GM18511 (cell line): ENCODE data around the gene UBE2R2.
"Not testable (repeated sequence)": the region's sequence is repeated elsewhere in the genome, so short reads cannot be mapped to it uniquely, and the experiment has no call there.

Experiments used
- ATAC-seq: cut with Tn5 transposase; IDR thresholded peaks from one replicate; pipeline ENCODE4 v1.9.1; 2021; ENCODE audit warnings: mild to moderate bottlenecking, moderate library complexity; ENCODE audit not compliant: unreplicated experiment

Gene UBE2R2

DNA sequence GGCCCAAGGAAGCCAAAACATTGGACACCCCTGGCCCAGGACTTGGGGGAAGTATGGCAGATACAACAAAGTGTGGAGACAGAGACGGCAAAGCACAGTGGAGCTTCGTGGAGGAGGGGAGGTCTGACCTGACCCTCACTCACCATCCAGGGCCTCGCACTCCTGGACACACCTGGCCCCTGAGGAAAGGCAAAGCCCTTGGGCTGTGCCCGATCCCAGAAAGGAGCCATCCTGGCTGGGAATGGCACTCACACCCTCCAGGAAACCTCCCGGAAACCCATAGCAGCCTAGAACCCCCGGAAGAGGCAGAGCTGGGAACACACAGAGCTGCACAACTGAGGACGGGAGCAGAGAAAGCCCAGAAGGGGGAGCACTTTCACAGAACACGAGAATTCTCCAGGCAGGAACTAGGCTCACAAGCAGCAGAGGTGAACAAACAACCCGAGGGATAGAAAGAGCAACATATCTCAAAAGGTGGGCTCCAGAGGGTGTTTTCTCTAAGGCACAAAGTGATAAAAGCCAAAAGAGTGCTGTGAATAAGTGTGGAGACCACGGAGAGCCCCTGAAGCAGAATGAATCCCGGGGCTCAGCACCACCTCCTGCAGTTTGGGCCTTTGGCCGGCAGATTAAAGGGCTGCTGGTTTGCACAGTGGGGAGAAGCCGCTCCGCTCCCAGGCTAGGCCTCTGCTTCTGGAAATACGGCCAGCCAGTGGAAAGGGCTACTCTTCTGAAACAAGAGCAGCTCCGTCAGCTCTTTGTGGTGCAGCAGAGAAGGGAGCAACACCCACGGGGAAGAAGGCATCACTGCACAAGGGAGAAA is 108.2 kb downstream of the UBE2R2 start:
- ATAC-seq = no peak

DNA sequence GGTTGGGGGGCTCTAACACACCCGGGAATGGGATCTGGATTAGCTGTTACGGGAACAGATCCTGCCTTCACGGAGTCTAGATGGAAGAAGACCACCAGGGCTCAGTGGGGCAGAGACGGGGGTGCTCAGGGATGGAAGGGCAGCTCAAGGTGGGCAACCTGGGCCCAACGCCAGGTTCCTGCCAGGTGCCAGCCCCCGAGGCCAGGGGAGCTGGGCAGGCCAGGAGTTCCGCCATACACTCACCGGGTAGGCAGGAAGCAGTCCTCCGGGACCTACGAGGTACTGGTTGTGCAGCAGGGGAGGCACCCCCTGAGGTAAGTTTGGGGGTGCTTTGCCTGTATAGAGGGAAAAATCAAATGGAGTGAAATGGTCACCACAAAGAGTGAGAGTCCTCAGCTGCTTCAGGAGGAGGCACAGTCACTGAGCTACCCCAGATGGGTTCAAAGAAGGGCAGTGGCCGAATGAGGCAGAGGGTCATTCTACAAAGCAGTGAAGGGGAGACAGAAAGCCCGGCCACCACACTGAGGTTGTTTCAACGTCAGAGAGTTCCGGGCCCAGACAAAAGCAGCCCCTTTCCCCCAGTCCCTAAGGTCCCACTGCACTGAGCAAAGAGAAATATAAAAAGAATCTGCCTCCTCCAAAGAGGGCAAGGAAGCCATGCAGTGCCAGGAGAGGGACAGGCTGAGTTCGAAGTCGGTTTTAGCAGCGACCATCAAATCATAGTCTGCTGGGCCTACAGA is 110.0 kb downstream of the UBE2R2 start:
- ATAC-seq = no peak

DNA sequence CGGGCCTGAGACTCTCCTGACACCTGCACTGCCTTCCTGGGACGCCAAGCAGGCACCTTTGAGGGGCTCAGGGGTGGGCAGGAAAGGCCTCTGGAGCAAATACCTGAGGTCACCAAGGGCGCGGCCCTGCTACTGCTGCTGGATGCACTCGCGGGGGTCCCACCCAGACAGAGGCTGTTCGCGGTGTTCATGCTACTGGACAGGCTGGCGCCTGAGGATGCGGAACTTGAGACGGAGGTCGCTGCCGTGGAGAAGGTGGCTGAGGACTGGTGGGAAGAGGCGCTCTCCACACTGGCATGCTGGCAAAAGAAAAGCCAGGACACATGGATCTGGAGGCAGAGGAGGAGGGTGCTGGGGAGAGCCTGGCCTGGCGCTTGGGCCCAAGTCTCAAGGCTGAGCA is 110.7 kb downstream of the UBE2R2 start:
- ATAC-seq = no peak

DNA sequence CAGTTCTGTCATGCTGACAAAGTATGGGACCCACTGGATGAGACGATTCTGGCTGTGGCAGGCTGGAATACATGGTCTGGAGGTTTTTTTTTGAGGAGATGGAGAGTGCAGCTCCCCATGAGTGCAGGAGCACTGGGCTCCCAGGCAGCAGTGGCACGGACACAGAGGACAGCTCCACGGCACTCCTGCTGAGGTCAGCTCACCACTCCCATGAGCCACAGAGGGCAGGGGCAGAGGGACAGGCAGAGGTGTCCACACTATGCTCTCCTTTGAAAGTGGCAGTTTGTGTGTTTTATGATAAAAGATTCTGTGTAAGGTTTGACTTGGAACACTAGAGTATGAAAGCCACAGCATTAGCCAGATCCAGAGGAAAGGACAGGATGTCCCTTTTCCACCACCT is 114.4 kb downstream of the UBE2R2 start:
- ATAC-seq = no peak

DNA sequence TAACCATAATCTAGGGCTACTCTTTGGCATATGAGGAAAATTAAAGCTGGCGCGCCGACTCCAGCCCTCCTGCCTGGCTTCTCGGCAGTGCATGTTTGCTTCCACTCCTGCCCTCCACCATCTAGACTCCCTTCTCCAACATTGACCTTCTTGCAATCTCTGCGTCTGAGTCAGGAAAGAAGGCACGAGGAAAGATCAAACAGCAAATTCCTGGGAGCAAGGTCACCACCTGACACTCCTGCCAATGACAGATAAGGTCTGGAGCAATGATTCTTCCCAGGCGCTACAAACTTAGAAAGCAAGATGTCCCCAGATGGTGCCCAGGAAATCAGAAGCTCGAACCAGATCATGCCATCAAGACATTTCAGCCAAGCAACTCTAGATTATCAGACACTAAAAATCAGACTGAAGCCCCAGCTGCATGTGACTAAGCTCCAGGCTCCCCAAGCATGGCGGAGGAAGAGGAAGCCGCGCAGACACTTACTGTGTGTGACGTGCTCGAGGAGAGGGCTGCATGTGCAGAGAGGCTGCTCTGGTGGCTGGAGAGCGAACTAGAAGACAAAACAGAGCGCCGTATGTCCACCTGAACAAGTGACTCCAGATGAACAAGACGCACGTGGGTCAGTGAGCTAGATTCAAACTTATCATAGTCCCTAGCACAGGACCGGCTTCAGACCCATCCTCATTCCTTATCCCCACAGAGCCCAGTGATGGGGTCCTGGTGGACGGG is 115.3 kb downstream of the UBE2R2 start:
- ATAC-seq = no peak

DNA sequence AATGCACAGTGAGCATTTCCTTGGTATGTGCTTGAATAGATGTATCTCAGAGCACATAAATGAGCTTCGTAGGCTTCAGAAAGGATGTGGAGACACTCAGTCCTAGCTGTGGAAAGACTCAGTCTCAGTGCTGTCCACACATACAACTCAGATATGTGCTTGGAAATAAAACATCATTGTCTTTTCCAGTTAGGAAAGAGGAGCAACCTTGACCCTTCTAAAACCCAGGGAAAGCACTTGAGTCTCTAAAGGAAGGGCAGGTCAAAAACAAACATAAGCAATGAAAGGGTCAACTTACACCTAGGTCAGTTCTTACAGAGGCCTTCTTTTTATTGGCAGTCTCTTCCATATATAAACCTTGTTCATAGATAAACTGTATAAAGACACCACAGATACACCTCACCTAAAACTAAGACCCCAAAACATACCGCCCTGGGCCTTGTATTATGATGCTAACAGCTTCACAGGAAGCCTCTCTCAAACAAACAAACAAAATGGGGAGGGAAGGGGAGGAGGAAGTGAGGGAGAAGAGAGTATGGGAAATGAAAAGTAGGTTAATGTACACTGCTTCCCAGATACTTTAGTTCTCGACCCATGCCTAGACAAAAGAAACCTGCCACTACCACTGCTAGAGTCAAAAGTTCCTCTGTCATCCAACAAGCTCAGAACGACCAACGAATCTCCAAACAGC is 117.4 kb downstream of the UBE2R2 start:
- ATAC-seq = no peak

DNA sequence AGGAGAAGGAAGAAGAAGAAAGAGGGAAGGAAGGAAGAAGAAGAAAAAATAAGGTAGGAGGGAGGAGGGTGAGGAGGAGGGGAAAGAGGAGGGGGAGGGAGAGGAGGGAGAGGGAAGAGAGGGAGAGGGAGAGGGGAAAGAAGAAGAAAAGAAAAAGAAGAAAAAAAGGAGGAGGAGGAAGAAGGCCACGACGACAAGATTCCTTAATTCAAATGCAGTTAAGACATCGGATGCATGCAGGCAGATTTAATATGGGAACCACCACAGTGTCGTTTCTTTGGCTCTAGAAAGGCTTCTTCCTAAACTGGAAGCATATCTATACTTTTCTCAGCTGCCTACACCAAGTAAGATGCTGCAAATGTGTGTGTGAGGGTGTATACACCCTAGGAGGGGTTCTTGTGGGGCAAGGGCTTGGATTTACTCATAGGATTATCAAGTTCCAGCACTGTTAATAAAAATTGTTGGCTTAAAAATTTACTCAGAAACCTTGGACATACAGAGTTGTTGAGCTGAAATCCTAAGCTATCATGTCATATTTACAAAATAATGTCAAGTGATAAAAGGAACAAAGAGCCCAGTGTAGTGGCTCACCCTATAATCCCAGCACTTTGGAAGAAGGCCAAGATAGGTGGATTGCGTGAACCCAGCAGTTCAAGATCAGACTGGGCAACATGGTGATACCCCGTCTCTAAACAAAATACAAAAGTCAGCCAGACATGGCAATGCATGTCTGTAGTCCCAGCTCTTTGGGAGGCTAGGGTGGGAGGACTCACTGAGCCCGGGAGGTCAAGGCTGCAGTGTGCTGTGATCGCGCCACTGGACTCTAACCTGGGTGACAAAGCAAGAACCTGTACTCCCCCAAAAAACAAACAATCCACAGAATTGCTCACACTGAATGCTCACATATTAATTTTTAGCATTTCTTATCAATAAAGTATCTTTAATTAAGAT is 123.2 kb downstream of the UBE2R2 start:
- no peak for ATAC-seq

DNA sequence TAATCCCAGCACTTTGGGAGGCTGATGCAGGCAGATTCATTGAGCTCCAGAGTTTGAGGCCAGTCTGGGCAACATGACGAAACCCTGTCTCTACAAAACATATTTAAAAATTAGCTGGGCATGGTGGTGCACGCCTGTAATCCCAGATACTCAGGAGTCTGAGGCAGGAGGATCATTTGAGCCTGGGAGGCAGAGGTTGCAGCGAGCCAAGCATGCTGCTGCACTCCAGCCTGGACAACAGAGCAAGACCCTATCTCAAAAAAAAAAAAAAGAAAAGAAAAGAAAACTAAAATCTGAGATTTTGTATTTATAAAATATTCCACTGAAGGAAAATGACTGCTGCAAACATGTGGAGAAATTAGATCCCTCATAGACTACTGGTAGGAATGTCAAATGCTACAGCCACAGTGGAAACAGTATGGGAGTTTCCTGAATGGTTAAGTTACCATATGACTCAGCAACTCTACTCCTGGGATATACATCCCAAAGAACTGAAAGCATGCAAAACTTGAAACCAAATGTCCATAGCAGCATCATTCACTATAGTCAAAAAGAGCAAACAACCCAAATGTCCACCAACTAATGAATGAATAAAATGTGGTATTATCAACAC is 125.6 kb downstream of the UBE2R2 start:
- ATAC-seq = no peak

DNA sequence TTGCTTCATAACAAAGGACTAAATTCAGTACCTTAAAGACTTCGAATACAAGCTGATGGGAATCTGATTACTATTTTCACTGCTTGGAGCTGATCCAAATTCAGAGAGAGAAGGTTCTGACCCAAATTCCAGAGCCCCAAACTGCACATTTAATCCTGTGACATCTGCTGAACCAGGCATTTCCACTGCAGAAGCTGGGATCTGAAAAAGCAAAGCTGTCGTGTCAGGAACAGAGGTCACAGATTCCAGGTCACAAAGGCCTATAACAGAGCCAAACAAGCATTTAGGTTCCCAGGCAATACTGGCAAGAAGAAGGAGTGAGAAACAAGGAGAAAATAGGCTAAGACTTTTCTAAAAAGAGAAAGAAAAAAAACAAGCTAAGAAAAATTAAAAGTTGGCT is 126.4 kb downstream of the UBE2R2 start:
- ATAC-seq = no peak

DNA sequence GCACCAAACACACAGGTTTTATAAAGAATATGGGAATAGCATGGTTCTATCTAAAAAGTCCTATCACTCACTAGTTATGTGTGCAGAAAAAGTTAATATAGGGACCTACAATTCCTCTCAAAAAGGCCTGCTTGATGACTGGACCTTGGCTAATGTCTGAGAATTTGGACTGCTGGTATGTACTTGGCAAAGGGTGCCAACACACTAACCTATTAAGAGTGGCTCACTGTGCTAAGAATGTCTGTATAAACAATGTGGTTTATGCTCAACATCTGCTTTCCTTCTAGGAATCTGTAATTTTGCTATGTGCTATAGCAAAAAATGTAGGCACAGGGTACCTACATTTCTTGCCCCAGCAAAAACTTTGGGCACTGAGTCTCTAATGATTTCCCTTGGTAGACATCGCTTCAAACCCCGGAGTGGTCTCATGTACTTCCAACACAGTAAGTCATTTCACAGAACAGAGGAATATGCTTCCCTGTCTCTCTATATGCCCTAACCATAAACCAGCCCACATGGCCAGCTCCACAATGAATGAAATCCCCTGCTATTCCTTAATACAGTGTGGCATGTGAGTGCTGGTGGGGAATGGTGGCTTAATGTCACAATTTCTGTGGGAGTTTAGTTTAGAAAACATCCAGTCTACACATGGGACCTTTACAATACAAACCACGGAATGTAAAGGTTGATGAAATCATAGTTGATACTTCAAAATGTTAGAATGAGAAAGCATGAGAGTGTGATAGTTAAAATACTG is 130.0 kb downstream of the UBE2R2 start:
- no peak for ATAC-seq

DNA sequence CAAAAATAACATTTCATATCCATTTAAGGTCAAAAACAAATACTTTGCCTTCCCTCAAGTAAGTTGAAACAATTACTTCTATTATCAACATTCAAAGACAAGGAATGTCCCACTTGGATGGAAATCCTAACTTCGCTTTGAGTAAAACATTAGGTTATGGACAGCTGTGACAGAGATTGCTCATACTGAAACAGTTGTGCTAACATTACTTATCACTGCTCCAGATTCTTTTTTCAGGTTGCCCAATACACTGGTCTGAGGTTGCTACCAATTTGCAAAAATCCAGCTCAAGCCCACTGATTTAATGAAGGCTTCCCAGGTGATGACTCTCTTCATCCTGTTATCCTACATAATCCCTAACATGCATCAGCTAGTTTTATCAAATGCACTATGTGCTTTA is 133.4 kb downstream of the UBE2R2 start:
- no peak for ATAC-seq

DNA sequence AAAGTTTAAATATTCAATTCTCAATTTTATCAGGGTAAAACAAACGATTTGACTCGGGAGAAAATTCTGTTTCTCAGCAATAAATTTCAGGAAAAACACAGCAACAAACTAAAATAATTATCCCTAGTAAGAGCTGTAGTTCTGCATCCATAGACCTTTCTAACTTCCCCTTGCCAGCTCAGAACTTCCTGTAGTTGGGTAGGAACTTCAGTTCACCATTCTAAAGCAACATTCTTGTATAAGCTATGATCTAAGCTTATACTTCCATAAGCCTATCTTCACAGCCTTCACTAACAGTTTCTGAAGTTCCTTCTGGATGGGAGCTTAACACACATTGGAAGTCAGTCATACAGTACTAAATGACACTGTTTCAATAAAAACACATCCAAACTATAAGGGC is 135.1 kb downstream of the UBE2R2 start:
- ATAC-seq = no peak

DNA sequence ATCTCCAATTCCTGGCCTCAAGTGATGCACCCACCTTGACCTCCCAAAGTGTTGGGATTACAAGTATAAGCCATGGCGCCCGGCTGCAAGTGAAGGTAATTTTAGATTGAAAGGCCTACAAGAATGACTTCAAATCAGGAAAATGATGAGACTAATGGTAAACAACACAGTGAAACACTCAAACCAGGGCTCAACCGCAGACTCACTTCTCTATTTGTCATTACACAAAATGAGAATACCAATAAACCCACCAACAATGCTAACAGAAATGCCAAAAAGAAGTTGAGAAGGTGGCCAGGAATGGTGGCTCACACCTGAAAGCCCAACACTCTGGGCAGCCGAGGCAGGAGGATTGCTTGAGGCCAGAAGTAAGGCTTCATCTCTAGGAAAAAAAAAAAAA is 139.6 kb downstream of the UBE2R2 start:
- ATAC-seq = no peak

DNA sequence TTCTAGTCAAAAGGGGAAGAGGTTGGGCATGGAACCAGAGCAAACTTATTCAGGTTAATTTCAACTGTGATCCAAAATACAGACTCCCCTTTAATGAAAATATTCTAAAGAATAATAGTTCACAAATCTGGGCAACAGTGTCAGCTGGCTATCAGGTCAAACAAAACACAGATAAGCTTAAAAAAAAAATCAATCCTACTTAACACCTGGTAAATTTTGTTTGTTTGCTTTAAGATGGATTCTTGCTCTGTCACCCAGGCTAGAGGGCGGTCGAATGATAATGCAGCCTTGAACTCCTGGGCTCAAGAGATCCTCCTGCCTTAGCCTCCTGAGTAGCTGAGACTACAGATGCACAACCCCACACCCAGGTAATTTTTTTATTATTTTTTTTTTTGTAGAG is 142.8 kb downstream of the UBE2R2 start:
- ATAC-seq = no peak

DNA sequence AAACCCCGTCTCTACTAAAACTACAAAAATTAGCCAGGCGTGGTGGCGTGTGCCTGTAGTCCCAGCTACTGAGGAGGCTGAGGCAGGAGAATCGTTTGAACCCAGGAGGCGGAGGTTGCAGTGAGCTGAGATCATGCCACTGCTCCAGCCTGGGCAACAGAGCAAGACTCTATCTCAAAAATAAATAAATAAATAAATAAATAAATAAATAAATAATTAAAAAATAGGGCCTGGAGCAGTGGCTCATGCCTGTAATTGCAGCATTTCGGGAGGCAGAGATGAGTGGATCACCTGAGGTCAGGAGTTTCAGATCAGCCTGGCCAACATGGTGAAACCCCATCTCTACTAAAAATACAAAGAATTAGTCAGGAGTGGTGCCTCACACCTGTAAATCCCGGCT is 145.5 kb downstream of the UBE2R2 start:
- ATAC-seq = not testable (repeated sequence)

DNA sequence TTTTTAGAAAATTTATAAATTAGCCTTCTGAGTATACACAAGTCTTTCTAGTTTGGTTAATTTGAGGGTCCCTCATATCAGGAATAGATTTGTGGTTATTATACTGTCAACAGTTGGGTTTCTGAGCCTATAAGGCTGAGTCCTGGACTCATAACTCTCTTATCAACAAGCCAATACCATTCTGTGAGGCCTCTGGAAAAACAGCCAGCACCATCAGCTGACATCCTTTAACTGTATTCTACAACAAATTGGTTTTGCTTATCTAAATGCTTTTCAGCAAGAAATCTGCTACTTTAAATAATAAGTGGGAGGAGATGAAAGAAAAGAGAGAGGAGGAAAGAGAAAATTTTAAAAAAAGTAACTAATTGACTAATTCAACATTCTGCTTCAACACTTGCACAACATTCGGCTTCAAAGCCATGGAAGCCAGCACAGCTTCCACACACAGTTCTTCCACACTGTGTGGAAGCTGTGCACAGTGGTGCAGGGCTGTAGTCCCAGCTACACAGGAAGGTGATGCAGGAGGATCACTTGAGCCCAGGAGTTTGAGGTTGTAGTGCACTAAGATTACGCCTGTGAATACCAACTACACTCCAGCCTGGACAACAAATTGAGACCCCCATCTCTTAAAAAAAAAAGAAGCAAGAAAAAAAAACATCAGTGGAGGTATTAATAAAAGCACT is 147.3 kb downstream of the UBE2R2 start:
- ATAC-seq = no peak
